EL (cell line): ENCODE measurements around the gene ZNF813.

Source experiments
- DNase-seq: peaks from one replicate; pipeline ENCODE4 v3.0.0-alpha.2; 2016

ZNF813 gene

GRCh38 chr19:53521373-53522202, 54.1 kb downstream of the ZNF813 start:
- no peak for DNase-seq

- DNase-seq = no peak
These were observed 58.4 kb downstream of the ZNF813 start for GRCh38 chr19:53525922-53526321.

GRCh38 chr19:53530622-53531021, 63.1 kb downstream of the ZNF813 start:
- DNase-seq = no peak

GRCh38 chr19:53531457-53531856, 63.9 kb downstream of the ZNF813 start:
- DNase-seq = no peak

DNA sequence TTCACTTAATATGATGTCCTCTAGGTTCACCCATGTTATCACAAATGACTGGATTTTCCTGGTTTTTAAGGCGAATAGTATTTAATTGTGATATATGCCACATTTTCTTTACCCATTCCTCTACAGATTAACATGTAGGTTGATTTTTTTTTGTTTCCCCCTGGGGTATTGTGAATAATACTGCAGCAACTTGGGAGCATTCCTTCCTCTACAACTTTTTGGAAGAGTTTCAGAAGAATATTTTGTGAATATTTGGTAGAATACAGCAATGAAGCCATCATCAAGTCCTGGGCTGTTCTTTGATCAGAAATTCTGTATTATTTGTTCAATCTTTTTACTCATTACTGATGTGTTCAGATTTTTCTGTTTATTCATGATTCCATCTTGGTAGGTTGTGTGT, 64.8 kb downstream of the ZNF813 start:
- no peak for DNase-seq

DNA sequence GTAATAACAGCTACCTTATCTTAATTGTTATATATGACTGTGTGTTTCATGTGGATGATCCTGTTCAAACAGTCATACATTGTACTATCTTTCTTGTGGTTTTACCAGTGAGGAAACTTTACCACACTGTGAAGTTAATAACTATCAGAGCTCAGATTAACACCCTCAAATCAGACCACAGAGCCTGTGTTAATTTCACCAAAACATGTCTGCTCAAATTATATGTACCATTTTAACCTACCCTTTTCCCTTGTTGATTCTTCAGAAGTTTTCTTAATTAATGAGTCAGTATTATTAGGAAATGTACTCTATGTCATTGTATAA, 68.7 kb downstream of the ZNF813 start:
- no peak for DNase-seq

GRCh38 chr19:53537121-53537520, 69.6 kb downstream of the ZNF813 start:
- DNase-seq = no peak

- peak; percentile 64 for DNase-seq
These were observed 70.2 kb downstream of the ZNF813 start, which contains the start of gene ZNF331 for GRCh38 chr19:53537521-53538377. Gene ZNF331, plus strand, starts transcription at chr19:53538145. Its CDS starts 31,232 bp downstream, at chr19:53569377.

- no peak for DNase-seq
These were observed 71.0 kb downstream of the ZNF813 start for GRCh38 chr19:53538378-53539109.

GRCh38 chr19:53540091-53540490, 72.6 kb downstream of the ZNF813 start:
- DNase-seq = no peak

DNA sequence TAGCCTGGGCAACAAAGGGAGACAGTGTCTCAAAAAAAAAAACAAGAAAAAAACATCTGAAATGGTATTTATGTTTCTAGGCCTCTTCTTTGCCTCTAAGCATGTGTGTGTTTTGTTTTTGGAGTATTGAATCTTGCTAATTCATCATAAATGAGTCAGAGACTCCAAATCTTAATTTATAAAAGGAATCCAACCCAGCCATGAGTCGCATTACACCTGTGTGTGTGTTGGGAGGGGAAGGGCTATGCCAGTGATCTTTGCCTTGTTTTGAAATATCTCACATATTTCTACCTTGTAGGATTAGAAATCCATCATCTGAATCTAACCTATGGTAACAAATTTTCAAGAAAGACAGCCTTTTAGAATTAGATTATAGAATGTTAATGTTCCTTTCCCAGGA, 74.4 kb downstream of the ZNF813 start:
- no peak for DNase-seq

DNA sequence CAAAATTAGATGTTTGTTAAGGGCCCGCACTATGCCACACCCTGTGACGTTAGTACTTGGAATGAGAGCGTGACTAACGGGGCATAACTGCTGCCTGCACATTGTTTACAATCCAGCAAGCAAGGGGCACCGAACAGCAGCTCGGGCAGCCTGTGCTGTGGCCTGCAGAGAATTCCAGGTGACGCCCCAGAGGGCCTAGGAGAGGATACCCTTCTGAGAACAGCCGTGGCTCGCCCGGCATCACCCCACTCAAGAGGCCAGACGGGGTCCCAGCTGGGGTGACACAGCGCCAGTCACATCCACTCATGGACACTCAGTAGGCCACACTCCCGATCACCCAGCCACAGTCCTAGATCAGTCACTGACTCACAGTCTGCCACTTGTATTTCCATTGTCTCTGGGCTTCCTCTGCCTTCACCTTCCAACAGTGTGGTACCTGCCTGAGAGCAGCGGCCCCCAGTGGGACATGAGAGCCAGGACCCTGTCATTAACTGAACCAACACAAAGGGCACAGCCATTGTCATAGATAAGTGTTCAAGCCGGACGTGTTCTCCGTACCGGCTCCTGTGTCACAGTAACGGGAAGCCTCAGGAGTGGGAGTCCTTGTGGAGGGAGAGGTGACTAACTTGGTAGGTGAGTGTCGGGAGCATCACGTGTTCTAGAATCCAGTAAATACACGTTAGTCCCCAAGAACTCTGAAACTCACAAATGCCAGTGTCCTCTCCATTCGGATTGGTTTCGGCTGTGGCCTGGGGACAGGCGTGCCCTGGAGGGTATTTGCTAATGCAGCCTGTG, 77.9 kb downstream of the ZNF813 start:
- peak; percentile 94 for DNase-seq
